GM10248 (cell line): Measurements from ENCODE around the gene SNX9.
"Not testable (repeated sequence)": the region's sequence is repeated elsewhere in the genome, so short reads cannot be mapped to it uniquely, and the experiment has no call there.

ENCODE experiments used
- CTCF ChIA-PET: fragments of 300-600 bp; sonication (Branson Sonifier 250); formaldehyde crosslinking; extraction: SDS; loops from one replicate; lab custom pipeline; 2021; ENCODE audit warnings: antibody characterized with exemption; lab: Yijun Ruan, JAX
- POLR2A ChIA-PET: fragments of 350-650 bp; sonication (Branson Sonifier 250); formaldehyde crosslinking; extraction: SDS; loops from one replicate; lab custom pipeline; 2020; ENCODE audit warnings: antibody characterized with exemption; lab: Yijun Ruan, JAX
- DNase-seq: peaks from one replicate; pipeline ENCODE4 v3.0.0; 2012; ENCODE audit errors: extremely low spot score
- CTCF ChIP-seq: IDR thresholded peaks from 2 replicates; pipeline ENCODE4 v1.5.1; 2012; ENCODE audit warnings: mild to moderate bottlenecking, low read depth; ENCODE audit errors: extremely low read depth, missing control alignments, control extremely low read depth

The SNX9 gene

GRCh38 chr6:157855325-157855724 lies 32.3 kb downstream of the SNX9 start:
- no peak for TF ChIP-seq CTCF
- ChIA-PET POLR2A (no interaction called here), CTCF (no interaction called here)
- no peak for DNase-seq

- CTCF ChIA-PET, result interaction anchor here (0.6 kb wide), 1 partner anchor 18 kb away, joined by 3 read pairs; no protein-coding TSS in a partner anchor
- POLR2A ChIA-PET, DNase-seq: not testable (repeated sequence)
Measured at GRCh38 chr6:157855804-157856203, 32.8 kb downstream of the SNX9 start.

GRCh38 chr6:157858664-157859063 lies 35.6 kb downstream of the SNX9 start:
- CTCF ChIA-PET, DNase-seq, POLR2A ChIA-PET: not testable (repeated sequence)

GRCh38 chr6:157859775-157860504 lies 36.9 kb downstream of the SNX9 start:
- CTCF ChIA-PET, result interaction anchor here (1.9 to 4.5 kb wide), 2 partner anchors 12 to 14 kb away, joined by 4 to 25 read pairs; no protein-coding TSS in a partner anchor
- POLR2A ChIA-PET, result no interaction called here
- no peak for DNase-seq
- TF ChIP-seq CTCF, result no peak

GRCh38 chr6:157860505-157860991 lies 37.5 kb downstream of the SNX9 start:
- ChIA-PET POLR2A (no interaction called here), CTCF (interaction anchor here (1.9 to 4.5 kb wide), 2 partner anchors 13 kb away, joined by 4 to 25 read pairs; no protein-coding TSS in a partner anchor)
- no peak for DNase-seq
- no peak for TF ChIP-seq CTCF

GRCh38 chr6:157861184-157861583 lies 38.1 kb downstream of the SNX9 start:
- TF ChIP-seq CTCF, result no peak
- ChIA-PET POLR2A (no interaction called here), CTCF (interaction anchor here (1.9 to 4.5 kb wide), 2 partner anchors 13 to 14 kb away, joined by 4 to 25 read pairs; no protein-coding TSS in a partner anchor)
- no peak for DNase-seq

GRCh38 chr6:157861814-157862213 lies 38.8 kb downstream of the SNX9 start:
- DNase-seq, result no peak
- no peak for TF ChIP-seq CTCF
- ChIA-PET POLR2A (no interaction called here), CTCF (interaction anchor here (1.9 to 4.5 kb wide), 2 partner anchors 12 to 14 kb away, joined by 4 to 25 read pairs; no protein-coding TSS in a partner anchor)
